OCI-LY1 (cell line): ENCODE measurements around the gene PTPRG.

Experiments used
- EZH2 ChIP-seq: fragments of 200-600 bp; sonication (generic), shearing (Covaris generic); IDR thresholded peaks from 2 replicates; pipeline ENCODE4 v1.8.0; 2017; ENCODE audit warnings: borderline replicate concordance, mixed run types, mild to moderate bottlenecking, antibody characterized with exemption, low read length, moderate library complexity, mixed read lengths
- TF ChIP-seq, protein P1 (sequence below): fragments of 200-600 bp; sonication (generic), shearing (Covaris generic); IDR thresholded peaks from 2 replicates; pipeline ENCODE4 v1.5.1; 2017; ENCODE audit warnings: mild to moderate bottlenecking, antibody characterized with exemption, low read length, moderate library complexity, mixed read lengths

DNA sequence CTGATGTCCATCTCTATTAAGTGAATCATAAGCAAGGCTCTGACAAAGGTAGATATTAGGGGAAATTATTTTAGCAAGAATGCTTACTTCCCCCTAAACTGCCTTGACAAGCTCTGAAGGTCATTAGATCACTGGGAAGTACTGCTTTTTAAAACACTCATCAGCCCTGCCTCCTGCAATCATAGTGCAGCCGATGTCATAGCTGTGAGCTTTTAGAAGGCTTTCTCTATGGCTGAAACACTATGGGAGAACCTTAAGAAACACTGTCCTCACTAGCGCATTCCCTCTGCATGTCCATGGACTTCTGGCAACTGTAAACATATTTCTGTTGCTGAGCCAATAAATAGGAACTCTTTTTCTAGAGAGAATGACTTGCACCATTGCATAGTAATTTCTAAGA, 38.7 kb upstream of the PTPRG start:
- TF ChIP-seq, protein P1, sequence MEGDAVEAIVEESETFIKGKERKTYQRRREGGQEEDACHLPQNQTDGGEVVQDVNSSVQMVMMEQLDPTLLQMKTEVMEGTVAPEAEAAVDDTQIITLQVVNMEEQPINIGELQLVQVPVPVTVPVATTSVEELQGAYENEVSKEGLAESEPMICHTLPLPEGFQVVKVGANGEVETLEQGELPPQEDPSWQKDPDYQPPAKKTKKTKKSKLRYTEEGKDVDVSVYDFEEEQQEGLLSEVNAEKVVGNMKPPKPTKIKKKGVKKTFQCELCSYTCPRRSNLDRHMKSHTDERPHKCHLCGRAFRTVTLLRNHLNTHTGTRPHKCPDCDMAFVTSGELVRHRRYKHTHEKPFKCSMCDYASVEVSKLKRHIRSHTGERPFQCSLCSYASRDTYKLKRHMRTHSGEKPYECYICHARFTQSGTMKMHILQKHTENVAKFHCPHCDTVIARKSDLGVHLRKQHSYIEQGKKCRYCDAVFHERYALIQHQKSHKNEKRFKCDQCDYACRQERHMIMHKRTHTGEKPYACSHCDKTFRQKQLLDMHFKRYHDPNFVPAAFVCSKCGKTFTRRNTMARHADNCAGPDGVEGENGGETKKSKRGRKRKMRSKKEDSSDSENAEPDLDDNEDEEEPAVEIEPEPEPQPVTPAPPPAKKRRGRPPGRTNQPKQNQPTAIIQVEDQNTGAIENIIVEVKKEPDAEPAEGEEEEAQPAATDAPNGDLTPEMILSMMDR, result no peak
- TF ChIP-seq EZH2, result no peak
